NCI-H2029 treated with DMSO at 0.1 percent for 48 hours (cell line): ENCODE results near the gene C11orf42.

Experiments used
- DNase-seq: peaks from one replicate; lab custom pipeline; 2025; lab: John Stamatoyannopoulos, UW

C11orf42 gene

GRCh38 chr11:6205366-6205765 lies at the start of gene C11orf42:
C11orf42 (plus strand) TSS chr11:6205557; CDS start chr11:6205616, 59 bp downstream.
- no peak for DNase-seq

- no peak for DNase-seq
Measured at GRCh38 chr11:6156628-6157359, 48.6 kb upstream of the C11orf42 start.

DNA sequence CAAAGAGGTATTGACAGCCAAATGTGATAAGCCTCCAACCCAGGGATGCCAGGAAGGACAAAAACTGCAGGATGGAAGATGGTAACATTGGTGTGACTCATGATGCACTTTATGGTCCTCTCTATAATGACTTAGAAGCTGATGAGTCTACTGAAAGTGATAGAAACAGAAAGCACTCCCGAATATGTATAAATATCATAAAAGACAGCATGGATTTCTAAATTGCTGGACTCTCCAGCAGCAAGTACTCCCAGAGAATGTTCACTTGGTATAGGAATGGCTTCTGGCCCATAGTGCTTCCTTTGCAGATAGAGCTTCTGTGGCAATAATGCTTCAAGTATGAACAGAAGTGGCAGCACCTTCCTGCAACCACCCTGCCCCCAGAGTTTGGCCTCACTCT lies 35.1 kb upstream of the C11orf42 start, which contains the start of gene OR52B2:
Gene OR52B2 (minus strand): TSS at position 101 of the 400 bp plus-strand sequence. CDS start 0 bp downstream, at position 101.
- no peak for DNase-seq

GRCh38 chr11:6175440-6175839 lies 29.9 kb upstream of the C11orf42 start:
- DNase-seq, result no peak

DNA sequence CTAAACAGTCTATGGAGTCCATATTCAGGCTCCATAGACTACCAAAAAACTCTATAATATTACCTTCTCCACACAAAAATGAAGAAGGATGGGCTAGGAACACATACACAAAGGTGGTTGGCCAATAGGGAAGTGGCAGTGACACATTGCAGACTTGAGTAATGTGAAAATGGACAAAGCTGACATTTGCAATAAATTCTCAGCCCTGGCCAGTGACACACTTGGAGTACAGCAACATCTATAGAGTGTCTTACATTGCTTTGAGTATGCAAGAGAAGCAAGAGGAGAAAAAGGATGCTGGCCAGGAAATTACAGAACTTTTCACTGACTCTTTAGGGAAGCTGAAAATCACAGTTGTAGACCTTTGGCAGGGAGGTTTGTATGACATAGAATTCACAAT lies 13.6 kb upstream of the C11orf42 start:
- DNase-seq, result no peak

- DNase-seq, result no peak
Measured at GRCh38 chr11:6194065-6194581, 11.2 kb upstream of the C11orf42 start.

- no peak for DNase-seq
Measured at GRCh38 chr11:6196396-6196795, 9.0 kb upstream of the C11orf42 start.

GRCh38 chr11:6197466-6198200 lies 7.7 kb upstream of the C11orf42 start:
- DNase-seq, result no peak

- DNase-seq, result no peak
Measured at GRCh38 chr11:6199174-6199810, 6.1 kb upstream of the C11orf42 start, which contains the start of gene OR52W1. OR52W1 (plus strand) TSS chr11:6199224; CDS start chr11:6199224, 0 bp downstream.

- no peak for DNase-seq
Measured at GRCh38 chr11:6200975-6201374, 4.4 kb upstream of the C11orf42 start.

DNA sequence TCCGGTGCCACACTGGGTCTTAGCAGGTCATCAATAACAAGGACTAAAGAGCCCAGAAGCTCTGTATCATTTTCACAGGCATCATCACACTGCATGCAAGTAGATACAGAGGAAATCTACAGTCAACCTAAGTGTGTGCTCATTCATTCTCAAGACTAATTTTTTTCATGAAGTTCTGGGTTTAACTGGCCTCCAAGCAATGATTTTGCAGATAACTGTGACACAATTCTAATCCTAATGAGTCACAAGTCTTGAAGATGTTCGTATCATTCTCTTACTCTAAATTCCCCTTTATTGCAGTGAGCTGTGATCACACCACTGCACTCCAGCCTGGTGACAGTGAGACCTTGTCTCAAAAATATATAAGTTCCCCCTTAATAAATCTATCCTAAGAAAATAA lies 3.9 kb upstream of the C11orf42 start:
- no peak for DNase-seq

DNA sequence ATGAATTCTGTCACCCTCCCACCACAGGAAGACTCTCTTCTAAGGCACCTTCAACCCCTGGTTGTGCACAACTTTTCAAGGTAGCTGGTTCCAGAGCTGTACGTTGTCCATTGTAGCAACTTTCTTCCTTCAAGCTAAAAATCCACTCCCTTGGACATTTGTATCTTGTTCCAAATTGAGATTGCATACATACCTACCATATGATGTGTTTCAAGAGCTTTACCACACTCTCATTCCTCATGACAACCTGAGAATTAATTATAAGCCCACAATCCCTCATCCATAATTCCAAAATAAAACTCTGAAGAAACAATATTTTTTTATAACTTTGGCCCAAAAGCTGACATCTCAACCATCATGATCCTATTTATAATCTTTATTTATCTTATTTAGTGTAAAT lies 3.3 kb upstream of the C11orf42 start:
- DNase-seq, result no peak

- DNase-seq, result no peak
Measured at GRCh38 chr11:6203327-6203726, 2.0 kb upstream of the C11orf42 start.

DNA sequence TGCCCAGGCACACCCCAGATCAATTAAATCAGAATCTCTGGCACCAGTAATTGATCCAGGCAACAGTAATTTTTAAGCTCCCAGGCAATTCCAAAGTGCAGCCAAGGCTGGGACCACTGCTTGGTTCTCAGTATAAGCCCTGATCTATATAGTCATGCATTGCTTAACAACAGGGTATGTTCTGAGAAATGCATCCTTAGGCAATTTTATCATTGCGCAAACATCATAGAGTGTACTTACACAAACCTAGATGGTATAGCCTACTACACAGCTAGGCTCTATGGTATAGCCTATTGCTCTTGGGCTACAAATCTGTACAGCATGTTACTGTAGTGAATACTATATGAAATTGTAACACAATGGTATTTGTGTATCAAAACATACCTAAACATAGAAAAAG lies 651 bp upstream of the C11orf42 start:
- DNase-seq, result no peak

DNA sequence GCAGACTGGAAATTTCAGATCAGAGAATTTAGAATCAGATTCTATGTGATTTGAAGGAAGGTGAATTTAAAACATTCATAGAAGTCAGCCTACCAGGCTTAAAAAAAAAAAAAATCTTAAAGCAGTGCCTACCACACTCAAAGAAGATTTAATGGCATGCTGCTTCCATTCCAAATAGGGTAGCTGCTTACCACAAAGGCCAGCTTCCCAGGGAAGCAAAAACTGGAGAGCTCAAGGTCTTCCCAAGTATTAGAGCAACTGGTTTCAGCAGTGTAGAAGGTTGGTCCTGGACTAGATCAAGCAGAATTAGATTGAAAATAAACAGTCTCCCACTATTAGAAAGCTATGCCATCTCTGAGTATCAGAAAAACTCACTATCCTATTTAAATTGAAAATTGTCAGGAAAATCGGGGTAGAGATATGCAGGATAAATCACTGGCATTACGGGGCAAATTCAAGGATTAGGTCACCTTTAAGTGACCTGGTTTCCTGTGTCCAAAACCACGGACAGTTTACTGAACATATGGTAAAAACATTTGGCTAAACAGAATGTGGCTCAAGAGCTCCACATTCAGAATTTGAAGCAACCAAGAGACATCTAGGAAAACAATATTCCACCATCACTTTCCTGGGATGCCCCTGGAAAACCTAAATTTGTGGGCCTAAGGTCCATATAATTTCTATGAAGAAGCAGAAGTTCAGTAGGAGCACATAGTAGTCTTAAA lies 1.3 kb downstream of the C11orf42 start:
- no peak for DNase-seq

DNA sequence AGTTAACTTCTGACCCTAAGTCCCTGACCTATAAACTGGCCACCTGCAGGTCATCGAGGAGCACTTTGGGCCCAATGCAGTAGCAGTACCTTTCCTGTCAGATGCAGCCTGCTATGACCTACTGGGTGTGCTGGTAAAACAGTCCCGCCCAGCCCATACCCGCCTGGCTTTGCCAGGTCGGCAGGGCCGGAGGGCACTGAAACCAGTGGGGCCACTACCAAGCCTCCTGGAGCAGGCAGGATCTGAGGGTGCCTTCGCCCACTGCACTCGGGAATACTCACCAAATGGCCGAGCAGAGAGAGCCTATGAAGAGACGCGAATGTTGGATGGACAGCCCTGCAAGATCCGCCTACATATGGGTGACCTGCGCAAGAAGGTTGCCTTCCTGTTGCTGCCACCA lies 4.4 kb downstream of the C11orf42 start:
- no peak for DNase-seq

DNA sequence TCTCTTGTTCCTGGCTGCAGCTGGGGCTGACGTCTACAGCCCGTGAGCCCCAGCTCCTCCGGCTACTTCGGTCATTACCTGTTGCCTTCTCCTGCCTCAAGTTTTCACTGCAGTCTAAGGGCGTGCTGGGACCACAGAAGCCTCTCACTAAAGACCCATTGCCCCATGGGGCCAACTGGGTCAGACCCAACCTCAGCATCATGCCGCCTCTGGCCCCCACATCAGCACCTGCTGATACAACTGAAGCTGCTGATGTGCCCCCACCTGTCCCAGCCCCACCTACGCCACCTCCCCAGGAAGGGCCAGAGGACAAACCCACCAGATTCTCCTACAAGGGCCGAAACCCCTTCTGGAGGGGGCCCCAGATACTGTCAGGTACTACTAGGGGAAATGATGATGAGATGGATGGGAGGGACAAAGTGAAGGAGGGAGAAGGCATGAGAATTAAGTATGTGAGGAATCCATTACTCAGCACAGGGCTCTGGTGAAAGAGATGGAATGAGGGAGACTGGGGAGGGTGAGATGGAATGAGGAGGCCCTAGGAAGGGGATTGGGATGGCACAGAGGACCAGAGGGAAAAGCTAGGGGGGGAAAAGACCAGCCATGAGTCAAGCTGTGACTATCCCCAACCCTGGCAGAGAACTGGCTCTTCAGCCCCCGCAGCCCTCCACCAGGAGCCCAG lies 5.1 kb downstream of the C11orf42 start:
- no peak for DNase-seq

DNA sequence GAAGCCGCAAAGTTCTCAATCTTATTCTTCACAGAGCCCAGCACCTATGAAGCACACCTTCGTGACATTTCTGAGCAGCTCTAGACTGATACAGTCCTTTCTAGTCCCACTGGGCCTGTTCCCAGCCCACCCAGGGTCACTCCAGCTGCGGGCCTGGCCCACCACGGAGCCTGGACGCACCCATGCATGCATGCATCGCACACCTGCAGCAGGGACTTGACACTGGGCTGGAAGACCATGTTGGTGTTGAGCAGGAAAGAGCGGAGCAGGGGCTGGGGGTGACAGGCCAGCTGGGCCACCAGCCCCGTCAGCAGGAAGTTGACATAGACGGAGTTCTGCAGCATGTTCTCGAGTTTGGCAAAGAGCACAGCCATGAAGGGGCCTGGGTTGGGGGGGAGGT lies 9.2 kb downstream of the C11orf42 start:
- DNase-seq, result no peak

GRCh38 chr11:6216501-6216900 lies 11.1 kb downstream of the C11orf42 start:
- no peak for DNase-seq

GRCh38 chr11:6217722-6218121 lies 12.4 kb downstream of the C11orf42 start:
- no peak for DNase-seq

DNA sequence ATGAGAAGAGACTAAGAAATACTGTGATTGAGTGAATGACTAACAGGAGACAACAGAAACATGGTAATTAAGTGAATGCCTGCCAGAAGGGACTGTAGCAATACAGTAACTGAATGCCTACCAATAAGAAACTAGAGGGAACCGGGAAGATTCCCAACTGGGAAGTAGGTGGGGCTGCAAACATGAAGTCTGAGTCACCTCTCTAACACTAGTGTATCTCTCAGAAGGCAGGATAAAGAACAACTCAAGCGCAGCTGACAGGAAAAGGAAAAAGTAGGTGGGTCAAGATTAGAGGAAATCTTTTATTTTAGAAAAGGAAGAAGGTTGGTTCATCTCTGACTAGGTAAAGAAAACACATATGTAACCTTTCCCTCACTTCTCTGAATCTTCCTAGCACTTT lies 14.0 kb downstream of the C11orf42 start:
- no peak for DNase-seq
